ENCODE data around the gene BPGM. TPM values are rescaled to one million over a fixed set of nuclear protein-coding genes. Genes with fewer than 3 reads are reported as not detected.

Gene BPGM
- total and polyA plus RNA-seq, 5 donors from 2014 or later = 14.8 to 30.2 (median 27.0) TPM

- Mint-ChIP-seq H3K4me3 (no peak overlapping the region), H3K27me3 (peaks cover 5% of the 10 kb centered on the region), H3K27ac (no peak overlapping the region), H3K9me3 (no peaks in the 10 kb centered on the region), H3K36me3 (no peaks in the 10 kb centered on the region), H3K4me1 (no peaks in the 10 kb centered on the region)
- Histone ChIP-seq H3K4me3 (ENCODE audit: low read depth, low read length) (no peak overlapping the region), H3K27me3 (ENCODE audit: control insufficient read depth, insufficient read depth, low read length) (no peaks in the 10 kb centered on the region), H3K4me1 (ENCODE audit: control insufficient read depth, insufficient read depth, low read length, poor library complexity, severe bottlenecking) (no peaks in the 10 kb centered on the region), H3K9me3 (ENCODE audit: control insufficient read depth in 2 of 2, low read length in 2 of 2) (no peaks in the 10 kb centered on the region), H3K27ac (ENCODE audit: insufficient read depth, low read length, poor library complexity, severe bottlenecking) (no peak overlapping the region), H3K36me3 (ENCODE audit: control insufficient read depth, insufficient read depth, low read length) (no peaks in the 10 kb centered on the region)
- DNase-seq (no peak), ATAC-seq (ENCODE audit: low read depth in 2 of 2) (no peak)
Observed at GRCh38 chr7:134718211-134718875, 71.7 kb downstream of the BPGM start.

DNA sequence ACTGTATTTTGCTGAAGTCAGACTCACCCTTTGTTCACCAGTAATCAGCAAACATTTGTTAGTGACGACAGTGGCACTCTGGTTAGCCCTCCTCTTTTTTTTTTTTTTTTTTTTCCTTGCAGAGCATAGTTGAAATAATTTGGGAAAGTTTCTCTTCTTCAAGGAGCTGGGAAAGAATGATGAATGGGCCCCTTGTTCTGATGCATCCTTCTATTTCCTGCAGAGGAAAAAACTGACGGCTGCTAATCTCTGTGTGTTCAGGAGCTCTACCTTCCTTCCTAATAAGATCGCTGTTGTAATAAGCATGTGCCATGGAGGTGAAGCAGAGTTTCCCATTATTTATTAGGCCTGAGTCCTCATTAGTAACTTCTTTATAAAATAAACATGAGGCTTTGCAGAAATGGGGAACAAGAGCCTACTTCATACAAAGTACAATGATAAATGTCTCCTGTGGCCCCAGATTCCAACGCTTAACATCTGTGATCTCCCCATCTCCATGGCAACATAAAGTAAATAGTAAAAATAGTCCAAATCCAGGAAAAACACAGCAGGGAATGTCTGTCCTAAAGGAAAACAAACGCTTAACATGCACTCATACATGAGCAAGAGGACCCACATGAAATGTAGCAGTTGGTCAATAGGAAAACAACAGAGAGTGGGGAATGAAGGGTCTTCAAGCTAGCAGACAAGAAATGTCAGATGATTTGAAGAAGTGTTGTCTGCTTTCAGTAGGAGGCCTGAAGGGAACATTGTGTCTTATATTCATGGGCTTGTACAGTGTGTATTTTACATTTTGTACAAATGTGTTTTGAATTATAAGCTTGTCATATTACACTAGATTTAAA, 73.7 kb downstream of the BPGM start:
- DNase-seq = no peak
- H3K4me1 Mint-ChIP-seq = no peaks in the 10 kb centered on the region
- no peaks in the 10 kb centered on the region for H3K36me3 Mint-ChIP-seq
- no peaks in the 10 kb centered on the region for H3K9me3 ChIP-seq (ENCODE audit: control insufficient read depth in 2 of 2, low read length in 2 of 2)
- H3K27me3 Mint-ChIP-seq = peaks cover 8% of the 10 kb centered on the region
- no peak overlapping the region for H3K4me3 ChIP-seq (ENCODE audit: low read depth, low read length)
- peak overlapping the region in 1 of 3 donors; percentile 9 for H3K27ac Mint-ChIP-seq
- no peaks in the 10 kb centered on the region for H3K27me3 ChIP-seq (ENCODE audit: control insufficient read depth, insufficient read depth, low read length)
- H3K9me3 Mint-ChIP-seq = no peaks in the 10 kb centered on the region
- no peak for ATAC-seq (ENCODE audit: low read depth in 2 of 2)
- H3K27ac ChIP-seq (ENCODE audit: insufficient read depth, low read length, poor library complexity, severe bottlenecking) = no peak overlapping the region
- H3K4me3 Mint-ChIP-seq = no peak overlapping the region
- H3K4me1 ChIP-seq (ENCODE audit: control insufficient read depth, insufficient read depth, low read length, poor library complexity, severe bottlenecking) = no peaks in the 10 kb centered on the region
- H3K36me3 ChIP-seq (ENCODE audit: control insufficient read depth, insufficient read depth, low read length) = no peaks in the 10 kb centered on the region

- Histone ChIP-seq H3K4me3 (ENCODE audit: low read depth, low read length) (no peak overlapping the region), H3K9me3 (ENCODE audit: control insufficient read depth in 2 of 2, low read length in 2 of 2) (peaks cover 0 to 4% of the 10 kb centered on the region in 2 experiments), H3K27ac (ENCODE audit: insufficient read depth, low read length, poor library complexity, severe bottlenecking) (no peak overlapping the region), H3K4me1 (ENCODE audit: control insufficient read depth, insufficient read depth, low read length, poor library complexity, severe bottlenecking) (no peaks in the 10 kb centered on the region), H3K27me3 (ENCODE audit: control insufficient read depth, insufficient read depth, low read length) (no peaks in the 10 kb centered on the region), H3K36me3 (ENCODE audit: control insufficient read depth, insufficient read depth, low read length) (no peaks in the 10 kb centered on the region)
- Mint-ChIP-seq H3K36me3 (no peaks in the 10 kb centered on the region), H3K27ac (no peak overlapping the region), H3K27me3 (peaks cover 8% of the 10 kb centered on the region), H3K4me3 (no peak overlapping the region), H3K4me1 (no peaks in the 10 kb centered on the region), H3K9me3 (no peaks in the 10 kb centered on the region)
- DNase-seq = no peak
- ATAC-seq (ENCODE audit: low read depth in 2 of 2) = no peak
Observed at GRCh38 chr7:134721171-134721570, 74.5 kb downstream of the BPGM start.

DNA sequence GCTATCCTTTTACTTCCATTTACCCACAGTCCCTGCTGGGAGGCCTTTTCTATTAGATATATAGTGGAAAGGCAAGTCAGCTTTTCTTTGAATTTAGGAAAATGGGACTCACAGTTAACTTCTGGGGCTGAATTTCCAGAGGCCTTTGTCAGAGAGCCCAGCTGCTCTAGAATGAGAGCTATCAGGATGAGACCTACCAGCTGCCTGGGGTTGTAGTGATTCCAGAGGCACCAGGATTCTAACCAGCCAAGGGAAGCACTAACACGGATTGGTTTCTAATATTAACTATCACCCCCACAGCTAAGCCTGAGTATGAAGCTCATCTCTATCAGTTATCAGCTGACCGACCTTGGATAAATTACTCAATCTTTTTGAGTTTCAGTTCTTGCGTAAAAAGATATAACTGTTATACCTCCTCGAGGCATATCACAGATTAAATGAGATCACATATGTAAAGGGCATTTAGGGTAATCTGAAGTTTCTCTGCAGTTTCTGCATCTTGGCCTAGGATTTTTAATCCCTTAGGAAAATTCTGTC, 76.2 kb downstream of the BPGM start:
- Histone ChIP-seq H3K4me1 (ENCODE audit: control insufficient read depth, insufficient read depth, low read length, poor library complexity, severe bottlenecking) (no peaks in the 10 kb centered on the region), H3K36me3 (ENCODE audit: control insufficient read depth, insufficient read depth, low read length) (no peaks in the 10 kb centered on the region), H3K27ac (ENCODE audit: insufficient read depth, low read length, poor library complexity, severe bottlenecking) (no peak overlapping the region), H3K4me3 (ENCODE audit: low read depth, low read length) (no peak overlapping the region), H3K27me3 (ENCODE audit: control insufficient read depth, insufficient read depth, low read length) (no peaks in the 10 kb centered on the region), H3K9me3 (ENCODE audit: control insufficient read depth in 2 of 2, low read length in 2 of 2) (peaks cover 0 to 4% of the 10 kb centered on the region in 2 experiments)
- DNase-seq = no peak
- H3K4me1 Mint-ChIP-seq = no peaks in the 10 kb centered on the region
- H3K4me3 Mint-ChIP-seq = no peak overlapping the region
- H3K9me3 Mint-ChIP-seq = no peaks in the 10 kb centered on the region
- H3K36me3 Mint-ChIP-seq = no peaks in the 10 kb centered on the region
- H3K27ac Mint-ChIP-seq = no peak overlapping the region
- peaks cover 8% of the 10 kb centered on the region for H3K27me3 Mint-ChIP-seq
- no peak for ATAC-seq (ENCODE audit: low read depth in 2 of 2)

GRCh38 chr7:134723892-134724291, 77.2 kb downstream of the BPGM start:
- Mint-ChIP-seq H3K4me3 (no peak overlapping the region), H3K27me3 (peaks cover 5% of the 10 kb centered on the region), H3K36me3 (no peaks in the 10 kb centered on the region), H3K27ac (peak overlapping the region in 1 of 3 donors; percentile 21), H3K4me1 (no peaks in the 10 kb centered on the region), H3K9me3 (no peaks in the 10 kb centered on the region)
- no peak for ATAC-seq (ENCODE audit: low read depth in 2 of 2)
- Histone ChIP-seq H3K36me3 (ENCODE audit: control insufficient read depth, insufficient read depth, low read length) (no peaks in the 10 kb centered on the region), H3K27ac (ENCODE audit: insufficient read depth, low read length, poor library complexity, severe bottlenecking) (no peak overlapping the region), H3K4me3 (ENCODE audit: low read depth, low read length) (no peak overlapping the region), H3K9me3 (ENCODE audit: control insufficient read depth in 2 of 2, low read length in 2 of 2) (peaks cover 0 to 4% of the 10 kb centered on the region in 2 experiments), H3K4me1 (ENCODE audit: control insufficient read depth, insufficient read depth, low read length, poor library complexity, severe bottlenecking) (no peaks in the 10 kb centered on the region), H3K27me3 (ENCODE audit: control insufficient read depth, insufficient read depth, low read length) (no peaks in the 10 kb centered on the region)
- no peak for DNase-seq

DNA sequence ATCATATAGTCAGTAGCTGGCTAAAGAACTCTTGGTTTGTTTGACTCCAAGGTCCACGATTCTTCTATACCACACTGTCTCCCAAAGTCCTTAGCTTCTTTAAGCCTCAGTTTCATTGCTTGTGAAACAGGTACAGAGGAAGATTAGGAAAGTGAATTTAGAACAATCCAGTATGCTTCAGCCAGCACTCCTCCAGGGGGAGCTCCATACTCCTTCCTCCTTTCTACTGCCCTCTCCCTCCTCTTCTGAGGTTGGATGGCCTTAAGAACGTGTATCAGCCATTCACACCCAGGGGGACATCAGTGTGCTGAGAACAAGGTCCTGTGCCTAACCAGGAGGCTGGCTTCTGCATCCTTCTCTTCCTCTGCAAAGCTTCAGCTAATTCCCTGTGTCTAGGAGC, 78.0 kb downstream of the BPGM start:
- peak overlapping the region in 1 of 3 donors; percentile 19 for H3K27ac Mint-ChIP-seq
- no peaks in the 10 kb centered on the region for H3K4me1 ChIP-seq (ENCODE audit: control insufficient read depth, insufficient read depth, low read length, poor library complexity, severe bottlenecking)
- H3K9me3 Mint-ChIP-seq = no peaks in the 10 kb centered on the region
- H3K36me3 Mint-ChIP-seq = no peaks in the 10 kb centered on the region
- H3K4me3 Mint-ChIP-seq = no peak overlapping the region
- peaks cover 4% of the 10 kb centered on the region for H3K27me3 Mint-ChIP-seq
- H3K4me3 ChIP-seq (ENCODE audit: low read depth, low read length) = no peak overlapping the region
- ATAC-seq (ENCODE audit: low read depth in 2 of 2) = no peak
- H3K27ac ChIP-seq (ENCODE audit: insufficient read depth, low read length, poor library complexity, severe bottlenecking) = no peak overlapping the region
- DNase-seq = peak in 1 of 3 donors; percentile 16
- H3K9me3 ChIP-seq (ENCODE audit: control insufficient read depth in 2 of 2, low read length in 2 of 2) = peaks cover 0 to 4% of the 10 kb centered on the region in 2 experiments
- no peaks in the 10 kb centered on the region for H3K36me3 ChIP-seq (ENCODE audit: control insufficient read depth, insufficient read depth, low read length)
- no peaks in the 10 kb centered on the region for H3K4me1 Mint-ChIP-seq
- H3K27me3 ChIP-seq (ENCODE audit: control insufficient read depth, insufficient read depth, low read length) = no peaks in the 10 kb centered on the region

DNA sequence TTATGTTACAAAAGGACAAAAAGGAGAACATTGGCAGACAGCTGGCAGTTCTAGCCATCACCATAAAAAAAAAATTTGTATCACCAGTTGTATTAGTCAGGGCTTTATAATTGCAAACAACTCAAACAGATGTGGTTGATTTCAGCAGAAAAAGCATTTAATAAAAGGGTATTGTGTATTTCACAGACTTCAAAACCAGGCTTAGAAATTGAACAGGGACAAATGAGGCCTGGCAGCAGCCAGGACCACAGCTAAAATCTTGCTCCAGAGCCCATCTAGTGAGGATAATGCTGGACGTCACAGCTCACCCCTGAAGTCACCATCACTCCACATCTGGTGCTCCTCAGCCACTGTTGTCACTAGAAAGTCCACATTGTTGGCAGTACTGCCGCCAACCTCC, 79.9 kb downstream of the BPGM start:
- no peak overlapping the region for H3K27ac ChIP-seq (ENCODE audit: insufficient read depth, low read length, poor library complexity, severe bottlenecking)
- H3K36me3 ChIP-seq (ENCODE audit: control insufficient read depth, insufficient read depth, low read length) = no peaks in the 10 kb centered on the region
- Mint-ChIP-seq H3K27ac (no peak overlapping the region), H3K27me3 (peaks cover 4% of the 10 kb centered on the region), H3K4me1 (no peaks in the 10 kb centered on the region), H3K9me3 (peaks cover 0 to 4% (median 0%) of the 10 kb centered on the region in 7 donors), H3K4me3 (no peak overlapping the region), H3K36me3 (no peaks in the 10 kb centered on the region)
- no peak for DNase-seq
- no peak overlapping the region for H3K4me3 ChIP-seq (ENCODE audit: low read depth, low read length)
- ATAC-seq (ENCODE audit: low read depth in 2 of 2) = no peak
- H3K9me3 ChIP-seq (ENCODE audit: control insufficient read depth in 2 of 2, low read length in 2 of 2) = peaks cover 0 to 4% of the 10 kb centered on the region in 2 experiments
- H3K4me1 ChIP-seq (ENCODE audit: control insufficient read depth, insufficient read depth, low read length, poor library complexity, severe bottlenecking) = no peaks in the 10 kb centered on the region
- H3K27me3 ChIP-seq (ENCODE audit: control insufficient read depth, insufficient read depth, low read length) = no peaks in the 10 kb centered on the region

Measured in CD4-positive, CD25-positive, alpha-beta regulatory T cell (primary cell).